Transverse colon (tissue), 4 donors: Measurements from ENCODE around the gene PLB1. TPM values are rescaled to one million over a fixed set of nuclear protein-coding genes. Genes with fewer than 3 reads are reported as not detected.

Source experiments
- DNase-seq: peaks from one replicate; pipeline ENCODE4 v3.0.0-alpha.2; 2019
- H3K27ac ChIP-seq, 4 donors: fragments of 200-600 bp; sonication (generic); 2 replicates each; pipeline ENCODE4 v1.5.1; 2016 to 2018; ENCODE audit warnings: inconsistent platforms in 4 of 4
- H3K27me3 ChIP-seq: fragments of 200-600 bp; sonication (generic); 2 replicates; pipeline ENCODE4 v1.5.1; 2017; ENCODE audit warnings: inconsistent platforms
- H3K36me3 ChIP-seq, 4 donors: fragments of 200-600 bp; sonication (generic); 2 replicates each; pipeline ENCODE4 v1.5.1; 2017 to 2019; ENCODE audit warnings: inconsistent platforms in 4 of 4
- H3K4me1 ChIP-seq, 4 donors: fragments of 200-600 bp; sonication (generic); 2 replicates each; pipeline ENCODE4 v1.5.1; 2017 to 2020; ENCODE audit warnings: inconsistent platforms in 4 of 4
- H3K4me3 ChIP-seq, 4 donors: fragments of 200-600 bp; sonication (generic); 1 replicate in 1 of 4; 2 replicates in 3 of 4; pipeline versions ENCODE4 v1.5.1 to v1.6.1; 2017 to 2019; ENCODE audit warnings: inconsistent platforms in 4 of 4
- H3K9me3 ChIP-seq, 2 donors: fragments of 200-600 bp; sonication (generic); 2 replicates each; pipeline ENCODE4 v1.5.1; 2017 to 2019; ENCODE audit warnings: inconsistent platforms in 2 of 2
- EP300 ChIP-seq: sonication (generic); formaldehyde crosslinking; IDR thresholded peaks from one replicate; pipeline ENCODE4 v1.6.1; 2017; ENCODE audit warnings: antibody characterized with exemption, low read depth
- POLR2A ChIP-seq: fragments of 450-650 bp; IDR thresholded peaks from one replicate; pipeline ENCODE4 v1.6.1; 2016; ENCODE audit warnings: antibody characterized with exemption, mild to moderate bottlenecking, moderate library complexity
- POLR2AphosphoS5 ChIP-seq, 3 donors: sonication (generic); formaldehyde crosslinking; IDR thresholded peaks; one replicate each; pipeline ENCODE4 v1.6.1; 2016; ENCODE audit warnings: antibody characterized with exemption in 3 of 3
- WGBS, 2 donors: methylation state at CpG; one replicate each; pipeline ENCODE4 v1.1.5; 2018; ENCODE audit warnings: low coverage in 1 of 2; 5-methylcytosine and 5-hydroxymethylcytosine counted together
- in situ Hi-C, 4 donors: fragments of 200-750 bp; cut with MboI; loops; one replicate each; pipeline versions ENCODE4 v1.15.0 to v1.15.1; 2017; ENCODE audit warnings: low sequenced_read_pairs in 3 of 4, low pct_ligation_motif_present in 1 of 4, low pct_unique_long_range_greater_than_20kb in 1 of 4
- intact Hi-C: fragments of 100-400 bp; cut with DNase I; formaldehyde crosslinking; loops from one replicate; pipeline ENCODE4 v1.15.1; 2023; ENCODE audit warnings: low total_unique reads
- total RNA-seq, 4 donors: library from RNA; depleted of rRNA; stranded (reverse); fragments of >200 nt; gene quantifications; one replicate each; pipeline ENCODE4 v1.1.0, GENCODE V29; 2016
- TF ChIP-seq, protein P1 (sequence below), 5 experiments: fragments of 200-600 bp in 3 of 5; fragments of 450-650 bp in 2 of 5; sonication (generic) in 3 of 5; IDR thresholded peaks; 1 replicate in 2 of 5; 2 replicates in 3 of 5; pipeline ENCODE4 v1.5.1; 2016 to 2017; ENCODE audit warnings: antibody characterized with exemption in 5 of 5, inconsistent platforms in 3 of 5, mild to moderate bottlenecking in 2 of 5, moderate library complexity in 1 of 5

PLB1 gene
- total RNA-seq, 4 donors from 2014 or later, result 0.20 to 4.2 (median 1.8) TPM

DNA sequence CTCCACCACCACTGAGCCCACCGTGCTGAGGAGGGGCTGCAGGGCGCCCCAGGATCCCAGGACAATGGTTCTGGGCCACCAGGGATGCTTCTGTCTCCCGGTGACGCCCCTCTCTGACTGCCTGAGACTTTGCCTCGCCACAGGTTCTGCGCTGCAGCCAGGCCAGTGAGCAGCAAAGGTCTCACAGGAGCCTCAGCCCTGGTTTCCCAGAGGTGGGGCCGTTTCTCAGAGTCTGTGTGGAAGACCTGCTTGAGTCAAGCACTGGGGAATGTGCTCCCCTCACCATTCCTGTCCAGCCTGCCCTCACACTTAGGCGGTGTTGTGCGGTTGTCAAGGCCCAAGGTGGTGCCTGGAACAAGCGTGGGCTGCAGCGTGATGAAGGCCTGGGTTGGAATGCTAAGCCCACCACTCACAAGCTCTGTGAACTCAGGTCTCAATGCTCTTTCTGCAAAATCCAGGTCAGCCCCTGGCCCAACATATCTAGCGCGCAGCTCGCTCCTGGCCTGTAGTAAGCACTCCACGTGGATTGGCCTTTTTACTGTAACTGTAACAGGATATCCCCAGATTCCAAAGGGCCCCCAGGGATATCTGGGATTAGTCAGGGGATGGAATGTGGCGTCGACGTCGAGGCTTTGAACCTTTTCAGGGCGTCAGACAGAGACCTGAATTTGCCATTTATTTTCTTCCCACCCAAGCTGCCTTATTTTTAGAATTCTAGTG lies 47.6 kb downstream of the PLB1 start:
- no peaks in the 10 kb centered on the region for H3K36me3 ChIP-seq
- intact Hi-C loops, result no loop called here

DNA sequence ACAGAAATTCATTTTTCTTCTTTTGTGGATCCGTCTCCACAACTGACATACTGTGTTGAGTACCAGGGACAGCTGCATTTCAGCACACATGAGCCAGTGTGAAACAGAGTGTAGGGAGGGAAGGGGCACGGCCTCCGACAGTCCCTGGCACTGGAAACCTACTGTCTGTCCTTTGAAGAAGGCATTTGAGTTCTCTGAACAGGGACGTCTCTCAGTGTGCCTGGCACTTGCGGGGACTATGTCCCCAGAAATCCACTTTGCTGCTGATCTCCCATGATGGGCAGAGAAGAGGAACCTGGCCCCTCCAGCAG lies 48.1 kb downstream of the PLB1 start:
- Histone ChIP-seq H3K4me1 (peaks cover 0 to 36% (median 14%) of the 10 kb centered on the region in 4 donors), H3K36me3 (no peaks in the 10 kb centered on the region), H3K4me3 (no peak overlapping the region), H3K27ac (peak overlapping the region in 2 of 4 donors; percentile 67 to 70), H3K9me3 (no peaks in the 10 kb centered on the region), H3K27me3 (no peaks in the 10 kb centered on the region)
- no peak for DNase-seq
- 79% methylated on average over 5 of the region's 5 CpGs; no CpG with 5 or more reads in 1 of the 2 donors for WGBS, 2 donors
- TF ChIP-seq POLR2AphosphoS5 (IDR thresholded peaks at IDR 0.05), result no peak
- TF ChIP-seq EP300, result no peak
- TF ChIP-seq POLR2A, result no peak
- TF ChIP-seq, protein P1, sequence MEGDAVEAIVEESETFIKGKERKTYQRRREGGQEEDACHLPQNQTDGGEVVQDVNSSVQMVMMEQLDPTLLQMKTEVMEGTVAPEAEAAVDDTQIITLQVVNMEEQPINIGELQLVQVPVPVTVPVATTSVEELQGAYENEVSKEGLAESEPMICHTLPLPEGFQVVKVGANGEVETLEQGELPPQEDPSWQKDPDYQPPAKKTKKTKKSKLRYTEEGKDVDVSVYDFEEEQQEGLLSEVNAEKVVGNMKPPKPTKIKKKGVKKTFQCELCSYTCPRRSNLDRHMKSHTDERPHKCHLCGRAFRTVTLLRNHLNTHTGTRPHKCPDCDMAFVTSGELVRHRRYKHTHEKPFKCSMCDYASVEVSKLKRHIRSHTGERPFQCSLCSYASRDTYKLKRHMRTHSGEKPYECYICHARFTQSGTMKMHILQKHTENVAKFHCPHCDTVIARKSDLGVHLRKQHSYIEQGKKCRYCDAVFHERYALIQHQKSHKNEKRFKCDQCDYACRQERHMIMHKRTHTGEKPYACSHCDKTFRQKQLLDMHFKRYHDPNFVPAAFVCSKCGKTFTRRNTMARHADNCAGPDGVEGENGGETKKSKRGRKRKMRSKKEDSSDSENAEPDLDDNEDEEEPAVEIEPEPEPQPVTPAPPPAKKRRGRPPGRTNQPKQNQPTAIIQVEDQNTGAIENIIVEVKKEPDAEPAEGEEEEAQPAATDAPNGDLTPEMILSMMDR (IDR thresholded peaks at IDR 0.05), result no peak
- intact Hi-C loops, result no loop called here
- in situ Hi-C loops, result no loop called here

More for the DNA sequence above, 47.6 kb downstream of the PLB1 start:
- DNase-seq, result no peak
- Histone ChIP-seq H3K27me3 (no peaks in the 10 kb centered on the region), H3K9me3 (no peaks in the 10 kb centered on the region), H3K4me3 (no peak overlapping the region), H3K27ac (no peak overlapping the region), H3K4me1 (peaks cover 0 to 36% (median 14%) of the 10 kb centered on the region in 4 donors)
- in situ Hi-C loops, result no loop called here
- WGBS, 2 donors, result 84% methylated on average over 15 of the region's 20 CpGs; no CpG with 5 or more reads in 1 of the 2 donors
- no peak for TF ChIP-seq POLR2A
- no peak for TF ChIP-seq POLR2AphosphoS5 (IDR thresholded peaks at IDR 0.05)
- TF ChIP-seq EP300, result no peak
- TF ChIP-seq, protein P1 (IDR thresholded peaks at IDR 0.05), result no peak

DNA sequence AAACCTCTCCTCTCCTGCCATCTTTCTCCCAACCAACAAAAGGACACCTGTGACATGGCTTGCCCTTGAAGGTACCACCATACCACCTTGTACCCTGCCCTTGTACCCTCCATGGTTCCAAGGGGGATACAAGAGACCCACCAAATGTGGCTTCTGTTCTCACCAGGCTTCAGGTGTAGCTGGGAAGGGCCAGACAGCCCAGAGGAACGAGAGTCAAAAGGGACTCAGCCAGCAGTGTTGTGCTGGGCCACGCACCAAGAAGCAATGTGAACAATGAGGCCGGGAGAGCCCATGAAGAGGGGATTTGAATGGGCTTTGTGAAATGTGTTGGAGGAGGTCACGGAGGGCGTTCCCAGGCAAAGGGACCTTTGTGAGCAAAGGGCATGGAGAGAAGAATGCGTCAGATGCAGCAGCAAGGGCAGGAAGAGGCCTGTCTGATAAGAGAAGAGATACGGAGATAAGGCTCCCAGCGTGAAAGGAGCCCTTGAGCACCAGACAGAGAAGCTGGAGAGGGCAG lies 48.6 kb downstream of the PLB1 start:
- Histone ChIP-seq H3K36me3 (no peaks in the 10 kb centered on the region), H3K27ac (peak overlapping the region in 2 of 4 donors; percentile 67 to 70), H3K9me3 (no peaks in the 10 kb centered on the region), H3K4me3 (no peak overlapping the region), H3K27me3 (no peaks in the 10 kb centered on the region), H3K4me1 (peaks cover 0 to 36% (median 14%) of the 10 kb centered on the region in 4 donors)
- peak; percentile 49 for DNase-seq
- WGBS, 2 donors, result 48 to 62% methylated on average over 8 of the region's 8 CpGs
- intact Hi-C loops (no loop called here), in situ Hi-C loops (no loop called here)
- TF ChIP-seq, protein P1 (IDR thresholded peaks at IDR 0.05), result no peak
- no peak for TF ChIP-seq EP300

DNA sequence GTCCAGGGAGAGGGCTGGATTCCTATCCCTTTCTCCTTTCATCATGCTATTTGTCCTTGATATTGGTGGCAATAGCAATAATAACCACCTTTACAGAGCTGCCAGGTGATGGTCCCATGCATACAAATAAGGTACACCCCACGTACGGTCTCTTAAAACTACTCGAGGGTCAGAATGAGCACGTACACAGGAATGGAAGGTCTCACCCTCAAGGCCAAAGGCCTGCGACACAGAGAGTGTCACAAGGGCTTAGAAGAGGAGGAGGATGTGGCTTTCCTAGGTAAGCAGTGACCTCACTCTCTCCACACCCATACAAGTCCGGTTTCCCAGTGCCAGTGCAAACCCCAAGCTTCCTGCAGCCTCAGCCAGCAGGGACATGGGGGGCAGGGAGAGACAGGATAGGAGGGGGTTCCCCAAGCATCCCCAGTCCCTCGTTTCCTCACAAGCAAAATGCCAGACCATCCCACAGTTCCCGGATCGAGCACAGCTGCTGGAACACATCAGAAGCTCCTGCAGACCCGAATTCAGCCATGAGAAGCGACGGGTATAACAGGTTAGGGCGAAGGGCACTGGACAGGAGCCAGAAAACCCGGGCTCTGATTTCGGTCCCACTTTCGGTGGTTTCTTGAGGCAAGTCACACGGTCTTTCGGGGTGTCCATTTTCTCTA lies 49.2 kb downstream of the PLB1 start:
- 10 to 50% methylated on average over 2 to 18 of the region's 18 CpGs for WGBS, 2 donors
- intact Hi-C loops, result no loop called here
- H3K4me3 ChIP-seq, result peak overlapping the region in 1 of 4 donors; percentile 7

More for the DNA sequence above, 49.2 kb downstream of the PLB1 start:
- DNase-seq, result peak; percentile 59
- in situ Hi-C loops, result no loop called here
- TF ChIP-seq, protein P1 (IDR thresholded peaks at IDR 0.05), result no peak
- TF ChIP-seq EP300 (no peak), POLR2A (peak; percentile 40), POLR2AphosphoS5 (IDR thresholded peaks at IDR 0.05) (peak in 2 of 3 donors; percentile 21 to 48)
- no peaks in the 10 kb centered on the region for H3K36me3 ChIP-seq
- H3K4me1 ChIP-seq, result peaks cover 0 to 36% (median 14%) of the 10 kb centered on the region in 4 donors
- H3K27me3 ChIP-seq, result no peaks in the 10 kb centered on the region
- peak overlapping the region in 2 of 4 donors; percentile 67 to 70 for H3K27ac ChIP-seq
- H3K9me3 ChIP-seq, result no peaks in the 10 kb centered on the region
